IMR-90 (cell line): ENCODE results near the gene ORAI3. TPM values are rescaled to one million over a fixed set of nuclear protein-coding genes. Genes with fewer than 3 reads are reported as not detected.

ENCODE experiments used
- ATAC-seq: fragments of 200-7000 bp; cut with Tn5 transposase; 2 replicates; pipeline ENCODE4 v1.9.1; 2020; ENCODE audit warnings: low read depth, mild to moderate bottlenecking, moderate library complexity
- BruUV-seq: library from RNA; stranded (reverse); fragments of 400-500 nt; replicated peaks from 2 replicates; lab custom pipeline; 2021; lab: Mats Ljungman, UMichigan
- CTCF ChIA-PET: fragments of 300-600 bp; formaldehyde crosslinking; extraction: SDS; loops from one replicate; lab custom pipeline; 2021; ENCODE audit warnings: antibody characterized with exemption; lab: Yijun Ruan, JAX
- POLR2A ChIA-PET: fragments of 300-600 bp; sonication (Branson Sonifier 250); formaldehyde crosslinking; loops from one replicate; lab custom pipeline; 2022; ENCODE audit warnings: antibody characterized with exemption; ENCODE audit not compliant: unreplicated experiment; lab: Charles Lee
- DNase-seq: peaks from one replicate; pipeline ENCODE4 v3.0.0; 2013
- H2AFZ ChIP-seq: replicated peaks from 2 replicates; pipeline ENCODE3; 2013; ENCODE audit warnings: low read length, mild to moderate bottlenecking; ENCODE audit not compliant: poor library complexity
- H2AK5ac ChIP-seq: 2 replicates; pipeline ENCODE4 v1.6.1; 2013; ENCODE audit warnings: low read depth, low read length, inconsistent platforms
- H2AK9ac ChIP-seq: replicated peaks from 2 replicates; pipeline ENCODE3; 2013; ENCODE audit warnings: mild to moderate bottlenecking, low read depth, low read length, moderate library complexity; ENCODE audit not compliant: poor library complexity
- H2BK120ac ChIP-seq: 2 replicates; pipeline ENCODE4 v1.6.1; 2013; ENCODE audit warnings: low read depth, low read length, inconsistent platforms
- H2BK15ac ChIP-seq: 3 replicates; pipeline ENCODE4 v1.6.1; 2013; ENCODE audit warnings: low read depth, low read length, inconsistent platforms
- H2BK20ac ChIP-seq: 2 replicates; pipeline ENCODE4 v1.6.1; 2013; ENCODE audit warnings: low read depth, mild to moderate bottlenecking, inconsistent platforms, low read length, moderate library complexity
- H2BK5ac ChIP-seq: 2 replicates; pipeline ENCODE4 v1.6.1; 2013; ENCODE audit warnings: mild to moderate bottlenecking, low read depth, low read length, inconsistent platforms; ENCODE audit not compliant: poor library complexity, severe bottlenecking
- H3K14ac ChIP-seq: replicated peaks from 2 replicates; pipeline ENCODE4 v1.6.1; 2013; ENCODE audit warnings: low read depth, low read length, inconsistent platforms
- H3K18ac ChIP-seq: 2 replicates; pipeline ENCODE4 v1.6.1; 2013; ENCODE audit warnings: low read depth, low read length, control low read depth
- H3K23ac ChIP-seq: 2 replicates; pipeline ENCODE4 v1.6.1; 2013; ENCODE audit warnings: low read depth, low read length, inconsistent platforms
- H3K27ac ChIP-seq: 2 replicates; pipeline ENCODE4 v1.5.1; 2013; ENCODE audit warnings: mild to moderate bottlenecking, control low read depth, low read length; ENCODE audit not compliant: insufficient read depth
- H3K27me3 ChIP-seq: 2 replicates; pipeline ENCODE4 v1.6.1; 2013; ENCODE audit warnings: low read length; ENCODE audit not compliant: control insufficient read depth, insufficient read depth
- H3K36me3 ChIP-seq: 2 replicates; pipeline ENCODE4 v1.6.1; 2013; ENCODE audit warnings: low read length, mixed read lengths; ENCODE audit not compliant: control insufficient read depth, insufficient read depth
- H3K4ac ChIP-seq: 2 replicates; pipeline ENCODE4 v1.6.1; 2013; ENCODE audit warnings: low read depth, low read length, inconsistent platforms
- H3K4me1 ChIP-seq: 2 replicates; pipeline ENCODE4 v1.6.1; 2013; ENCODE audit warnings: low read length, mixed read lengths; ENCODE audit not compliant: control insufficient read depth, insufficient read depth
- H3K4me2 ChIP-seq: 2 replicates; pipeline ENCODE4 v1.6.1; 2013; ENCODE audit warnings: low read depth, mild to moderate bottlenecking, control low read depth, low read length, moderate library complexity
- H3K4me3 ChIP-seq: 2 replicates; pipeline ENCODE4 v1.5.1; 2013; ENCODE audit warnings: low read depth, mild to moderate bottlenecking, control low read depth, low read length, moderate library complexity; ENCODE audit not compliant: insufficient read depth
- H3K56ac ChIP-seq: 2 replicates; pipeline ENCODE4 v1.6.1; 2013; ENCODE audit warnings: low read length, inconsistent platforms; ENCODE audit not compliant: insufficient read depth; ENCODE audit errors: extremely low read depth
- H3K79me1 ChIP-seq, 2 experiments: 2 replicates each; pipeline ENCODE4 v1.6.1; 2013; ENCODE audit warnings: low read length in 2 of 2, inconsistent platforms in 1 of 2, low read depth in 1 of 2
- H3K9ac ChIP-seq: 2 replicates; pipeline ENCODE4 v1.6.1; 2013; ENCODE audit warnings: low read depth, low read length, control low read depth
- H3K9me1 ChIP-seq: 2 replicates; pipeline ENCODE4 v1.6.1; 2013; ENCODE audit warnings: low read length, inconsistent platforms; ENCODE audit not compliant: insufficient read depth
- H3K9me3 ChIP-seq: 2 replicates; pipeline ENCODE4 v1.6.1; 2013; ENCODE audit warnings: low read length; ENCODE audit not compliant: control insufficient read depth, insufficient read depth
- H4K20me1 ChIP-seq: 2 replicates; pipeline ENCODE4 v1.6.1; 2013; ENCODE audit warnings: low read length, inconsistent platforms; ENCODE audit not compliant: insufficient read depth
- H4K5ac ChIP-seq: 2 replicates; pipeline ENCODE4 v1.6.1; 2013; ENCODE audit warnings: mild to moderate bottlenecking, low read depth, low read length, control low read depth
- H4K8ac ChIP-seq, 2 experiments: 2 replicates each; pipeline ENCODE4 v1.6.1; 2013; ENCODE audit warnings: low read depth in 2 of 2, low read length in 2 of 2, control low read depth in 1 of 2, inconsistent platforms in 1 of 2
- H4K91ac ChIP-seq: 2 replicates; pipeline ENCODE4 v1.6.1; 2013; ENCODE audit warnings: low read depth, low read length, inconsistent platforms; ENCODE audit not compliant: insufficient read depth
- CEBPB ChIP-seq: IDR thresholded peaks from 2 replicates; pipeline ENCODE4 v1.6.1; 2012; ENCODE audit warnings: low read depth, low read length, improper control_type of control experiment
- CHD1 ChIP-seq: IDR thresholded peaks from 2 replicates; pipeline ENCODE4 v1.6.1; 2012; ENCODE audit warnings: low read depth, low read length, improper control_type of control experiment
- CTCF ChIP-seq: conservative IDR thresholded peaks from 2 replicates; pipeline ENCODE4 v1.5.1; 2012; ENCODE audit warnings: mild to moderate bottlenecking, low read depth, low read length, improper control_type of control experiment
- FOS ChIP-seq: fragments of 150-350 bp; IDR thresholded peaks from 2 replicates; pipeline ENCODE4 v1.6.1; 2016; ENCODE audit warnings: low read depth, low read length
- MAFK ChIP-seq: IDR thresholded peaks from 2 replicates; pipeline ENCODE4 v1.6.1; 2012; ENCODE audit warnings: low read depth, low read length, improper control_type of control experiment
- MAZ ChIP-seq: IDR thresholded peaks from 2 replicates; pipeline ENCODE4 v1.6.1; 2012; ENCODE audit warnings: low read depth, mild to moderate bottlenecking, low read length, improper control_type of control experiment, moderate library complexity, borderline replicate concordance
- MXI1 ChIP-seq: IDR thresholded peaks from 2 replicates; pipeline ENCODE4 v1.6.1; 2012; ENCODE audit warnings: low read depth, mild to moderate bottlenecking, low read length, moderate library complexity, borderline replicate concordance
- NFE2L2 ChIP-seq: fragments of 150-350 bp; IDR thresholded peaks from 2 replicates; pipeline ENCODE4 v1.6.1; 2016; ENCODE audit warnings: low read depth, mild to moderate bottlenecking, low read length
- POLR2A ChIP-seq: IDR thresholded peaks from 2 replicates; pipeline ENCODE4 v1.6.1; 2012; ENCODE audit warnings: mild to moderate bottlenecking, low read depth, low read length
- RAD21 ChIP-seq: IDR thresholded peaks from 2 replicates; pipeline ENCODE4 v1.6.1; 2012; ENCODE audit warnings: low read length, improper control_type of control experiment
- RCOR1 ChIP-seq: IDR thresholded peaks from 2 replicates; pipeline ENCODE4 v1.6.1; 2012; ENCODE audit warnings: mild to moderate bottlenecking, low read length, improper control_type of control experiment; ENCODE audit not compliant: insufficient replicate concordance
- RFX5 ChIP-seq: IDR thresholded peaks from 2 replicates; pipeline ENCODE4 v1.8.0; 2012; ENCODE audit warnings: low read depth, mild to moderate bottlenecking, low read length, moderate library complexity
- SMC3 ChIP-seq: fragments of 150-350 bp; IDR thresholded peaks from 2 replicates; pipeline ENCODE4 v1.6.1; 2016; ENCODE audit warnings: low read depth, mild to moderate bottlenecking, antibody characterized with exemption, low read length, moderate library complexity
- WGBS, 2 experiments: methylation state at CpG; one replicate each; pipeline versions ENCODE4 v1.1.5 to v1.1.7; 2013; ENCODE audit warnings: missing lambda C conversion rate in 2 of 2; ENCODE audit not compliant: insufficient read length in 1 of 2; ENCODE audit errors: extremely low coverage in 2 of 2; 5-methylcytosine and 5-hydroxymethylcytosine counted together
- dilution Hi-C: fragments of 300-500 bp; cut with HindIII; formaldehyde crosslinking; loops from one replicate; pipeline ENCODE4 v1.14.3; 2018; ENCODE audit warnings: low sequenced_read_pairs; ENCODE audit not compliant: unreplicated experiment
- in situ Hi-C: fragments of 300-500 bp; cut with MboI; formaldehyde crosslinking; loops from 3 replicates; pipeline ENCODE4 v1.14.3; 2019; ENCODE audit warnings: low sequenced_read_pairs, inconsistent platforms, mixed read lengths
- intact Hi-C: fragments of 100-400 bp; cut with micrococcal nuclease; formaldehyde crosslinking; loops from 2 replicates; pipeline ENCODE4 v1.10.0; 2022
- polyA plus RNA-seq, 3 experiments: library from polyadenylated mRNA; depleted of rRNA; stranded (reverse); fragments of >200 nt; gene quantifications; 2 replicates each; pipeline ENCODE4 v1.2.3, GENCODE V29; 2012; ENCODE audit warnings: low replicate concordance in 1 of 3
- total RNA-seq: library from RNA; depleted of rRNA; stranded (reverse); fragments of >200 nt; gene quantifications from 2 replicates; pipeline ENCODE4 v1.2.3, GENCODE V29; 2012
- TF ChIP-seq, protein P1 (sequence below): fragments of 150-350 bp; IDR thresholded peaks from 2 replicates; pipeline ENCODE4 v1.6.1; 2017; ENCODE audit warnings: mild to moderate bottlenecking, antibody characterized with exemption, low read length, low read depth
- TF ChIP-seq, protein P2 (sequence below): fragments of 150-350 bp; IDR thresholded peaks from 2 replicates; pipeline ENCODE4 v1.6.1; 2016; ENCODE audit warnings: low read depth, mild to moderate bottlenecking, low read length, moderate library complexity, borderline replicate concordance

The ORAI3 gene
- total and polyA plus RNA-seq, 2 of the 4 experiments (the other 2 are of a cell fraction) = 6.8 to 16.9 TPM

- Histone ChIP-seq H4K5ac (no peak overlapping the region), H2AFZ (no peak overlapping the region), H3K4me3 (no peak overlapping the region), H3K4me2 (no peak overlapping the region), H3K27ac (no peak overlapping the region), H3K79me1 (peaks cover 10 to 27% of the 10 kb centered on the region in 2 experiments), H3K4ac (no peak overlapping the region), H3K36me3 (peaks cover 49% of the 10 kb centered on the region), H2BK5ac (no peak overlapping the region), H3K27me3 (no peaks in the 10 kb centered on the region), H3K18ac (no peak overlapping the region), H2BK15ac (no peak overlapping the region), H4K8ac (no peak overlapping the region), H2AK5ac (no peak overlapping the region), H2AK9ac (peak overlapping the region; percentile 81), H3K23ac (no peak overlapping the region), H3K14ac (no peak overlapping the region), H3K9me1 (peaks cover 5% of the 10 kb centered on the region; the same call in 1 of the 2 replicates), H4K91ac (no peak overlapping the region), H3K9me3 (no peaks in the 10 kb centered on the region), H4K20me1 (peaks cover 8% of the 10 kb centered on the region), H3K4me1 (no peaks in the 10 kb centered on the region; the same call in 1 of the 2 replicates), H3K9ac (no peak overlapping the region), H2BK120ac (no peak overlapping the region), H2BK20ac (no peak overlapping the region), H3K56ac (no peak overlapping the region)
- no peak for TF ChIP-seq RFX5
- TF ChIP-seq CEBPB = no peak
- TF ChIP-seq MXI1 = no peak
- no peak for TF ChIP-seq MAZ
- TF ChIP-seq MAFK = no peak
- TF ChIP-seq RAD21 = peak; percentile 54
- no peak for TF ChIP-seq CHD1
- peak; percentile 52 for TF ChIP-seq SMC3
- no peak for TF ChIP-seq NFE2L2
- TF ChIP-seq, protein P1, sequence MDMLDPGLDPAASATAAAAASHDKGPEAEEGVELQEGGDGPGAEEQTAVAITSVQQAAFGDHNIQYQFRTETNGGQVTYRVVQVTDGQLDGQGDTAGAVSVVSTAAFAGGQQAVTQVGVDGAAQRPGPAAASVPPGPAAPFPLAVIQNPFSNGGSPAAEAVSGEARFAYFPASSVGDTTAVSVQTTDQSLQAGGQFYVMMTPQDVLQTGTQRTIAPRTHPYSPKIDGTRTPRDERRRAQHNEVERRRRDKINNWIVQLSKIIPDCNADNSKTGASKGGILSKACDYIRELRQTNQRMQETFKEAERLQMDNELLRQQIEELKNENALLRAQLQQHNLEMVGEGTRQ = no peak
- TF ChIP-seq, protein P2, sequence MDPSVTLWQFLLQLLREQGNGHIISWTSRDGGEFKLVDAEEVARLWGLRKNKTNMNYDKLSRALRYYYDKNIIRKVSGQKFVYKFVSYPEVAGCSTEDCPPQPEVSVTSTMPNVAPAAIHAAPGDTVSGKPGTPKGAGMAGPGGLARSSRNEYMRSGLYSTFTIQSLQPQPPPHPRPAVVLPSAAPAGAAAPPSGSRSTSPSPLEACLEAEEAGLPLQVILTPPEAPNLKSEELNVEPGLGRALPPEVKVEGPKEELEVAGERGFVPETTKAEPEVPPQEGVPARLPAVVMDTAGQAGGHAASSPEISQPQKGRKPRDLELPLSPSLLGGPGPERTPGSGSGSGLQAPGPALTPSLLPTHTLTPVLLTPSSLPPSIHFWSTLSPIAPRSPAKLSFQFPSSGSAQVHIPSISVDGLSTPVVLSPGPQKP = no peak
- TF ChIP-seq CTCF = peak; percentile 56
- no peak for TF ChIP-seq POLR2A
- TF ChIP-seq FOS = no peak
- TF ChIP-seq RCOR1 = no peak
- dilution Hi-C loops = no loop called here
- ATAC-seq (peak; percentile 81), DNase-seq (peak; percentile 55)
- POLR2A ChIA-PET = no interaction called here
- WGBS, 2 experiments = 71% methylated on average over 9 of the region's 12 CpGs; no CpG with 5 or more reads in 1 of the 2 experiments
- intact Hi-C loops = no loop called here
- in situ Hi-C loops = no loop called here
- no TSS peak for BruUV-seq
- CTCF ChIA-PET = interaction anchor here (0.7 kb wide), 1 partner anchor 9 kb away, joined by 3 read pairs; no protein-coding TSS in a partner anchor
Measured at GRCh38 chr16:30934827-30935557, 13.9 kb upstream of the ORAI3 start.
